ENCODE results near the gene SLC7A10. TPM values are rescaled to one million over a fixed set of nuclear protein-coding genes. Genes with fewer than 3 reads are reported as not detected.

SLC7A10 gene
- polyA plus RNA-seq, 1 donor from 2014 or later = not detected

DNA sequence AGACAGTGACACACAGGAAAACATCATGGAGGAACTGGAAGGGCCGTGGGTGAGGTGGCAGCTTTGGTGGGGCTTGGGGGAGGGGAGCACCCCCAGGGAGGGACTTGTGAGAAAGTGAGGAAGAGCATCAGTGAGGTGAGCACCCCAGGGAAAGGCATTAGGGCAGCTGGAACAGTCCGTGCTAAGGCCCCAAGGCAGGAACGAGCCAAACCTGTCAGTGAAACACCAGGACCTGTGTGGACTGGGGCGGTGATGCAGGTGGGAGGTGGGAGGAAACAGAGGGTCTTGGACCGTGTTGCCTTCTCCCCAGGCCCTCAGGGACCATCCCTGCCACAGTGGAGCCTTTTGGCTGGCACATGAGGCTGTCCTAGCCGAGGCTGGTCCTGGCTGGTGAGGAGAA is 17.3 kb upstream of the SLC7A10 start:
- H3K4me2 ChIP-seq (ENCODE audit: low read length) = no peak overlapping the region
- no peaks in the 10 kb centered on the region for H3K9me2 ChIP-seq (ENCODE audit: insufficient read depth, low read length)
- no peak overlapping the region for H3K27ac ChIP-seq (ENCODE audit: low read length)
- H4K20me1 ChIP-seq (ENCODE audit: insufficient read depth) = no peaks in the 10 kb centered on the region
- H3K27me3 ChIP-seq (ENCODE audit: insufficient read depth, low read depth, low read length) = no peaks in the 10 kb centered on the region
- no peak overlapping the region for H3K9ac ChIP-seq (ENCODE audit: low read length)
- no peak overlapping the region for H2AFZ ChIP-seq (ENCODE audit: low read depth, low read length)
- no peaks in the 10 kb centered on the region for H3F3A ChIP-seq (ENCODE audit: insufficient read depth, low read length, poor library complexity, severe bottlenecking)
- H3K79me2 ChIP-seq (replicated peaks; ENCODE audit: insufficient read depth, low read length) = no peaks in the 10 kb centered on the region
- no peak overlapping the region for H3K4me3 ChIP-seq (ENCODE audit: low read length)
- no peak for TF ChIP-seq REST (IDR thresholded peaks at IDR 0.05; ENCODE audit: borderline replicate concordance)
- no peak for TF ChIP-seq EZH2 (IDR thresholded peaks at IDR 0.05; ENCODE audit: borderline replicate concordance, insufficient read depth, low read length, poor library complexity, severe bottlenecking)
- TF ChIP-seq CTCF (IDR thresholded peaks at IDR 0.05; ENCODE audit: poor library complexity, severe bottlenecking) = no peak
- no peak for TF ChIP-seq SMC3 (conservative IDR thresholded peaks at IDR 0.05; ENCODE audit: poor library complexity)
- TF ChIP-seq MXI1 (conservative IDR thresholded peaks at IDR 0.05; ENCODE audit: poor library complexity, severe bottlenecking) = no peak
- H3K9me3 ChIP-seq (ENCODE audit: low read length) = no peaks in the 10 kb centered on the region
- H3K36me3 ChIP-seq (ENCODE audit: insufficient read depth, low read length) = no peaks in the 10 kb centered on the region

DNA sequence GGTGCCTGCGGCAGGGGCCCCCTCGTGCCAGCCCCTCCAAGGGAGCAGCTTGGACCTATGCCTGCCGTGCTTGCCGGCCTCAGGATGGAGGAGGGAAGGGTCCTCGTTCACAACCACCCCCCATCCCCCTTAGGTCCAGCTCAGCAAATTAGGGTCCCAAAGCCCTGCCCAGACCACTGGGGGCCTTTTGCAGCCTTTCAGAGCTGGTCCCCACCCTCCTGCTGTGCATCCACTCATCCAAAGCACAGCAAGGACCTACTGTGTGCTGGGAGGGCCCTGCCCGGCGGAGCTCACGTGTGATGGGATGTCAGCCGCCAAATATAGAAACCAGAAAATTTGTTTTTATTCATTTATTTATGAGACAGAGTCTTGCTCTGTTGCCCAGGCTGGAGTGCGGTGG is 16.5 kb upstream of the SLC7A10 start:
- H3K9ac ChIP-seq (ENCODE audit: low read length) = no peak overlapping the region
- no peak for TF ChIP-seq EP300 (conservative IDR thresholded peaks at IDR 0.05; ENCODE audit: poor library complexity, severe bottlenecking)
- TF ChIP-seq RAD21 (conservative IDR thresholded peaks at IDR 0.05) = no peak
- TF ChIP-seq EZH2 (IDR thresholded peaks at IDR 0.05; ENCODE audit: borderline replicate concordance, insufficient read depth, low read length, poor library complexity, severe bottlenecking) = no peak
- TF ChIP-seq REST (IDR thresholded peaks at IDR 0.05; ENCODE audit: borderline replicate concordance) = no peak
- no peak for TF ChIP-seq POLR2AphosphoS5 (IDR thresholded peaks at IDR 0.05)
- no peak for TF ChIP-seq CTCF (IDR thresholded peaks at IDR 0.05; ENCODE audit: poor library complexity, severe bottlenecking)
- TF ChIP-seq TAF1 (IDR thresholded peaks at IDR 0.05; ENCODE audit: low read depth) = no peak
- no peak for TF ChIP-seq SMC3 (conservative IDR thresholded peaks at IDR 0.05; ENCODE audit: poor library complexity)
- no peak for TF ChIP-seq MXI1 (conservative IDR thresholded peaks at IDR 0.05; ENCODE audit: poor library complexity, severe bottlenecking)
- H3K79me2 ChIP-seq (replicated peaks; ENCODE audit: insufficient read depth, low read length) = no peaks in the 10 kb centered on the region
- H3K27ac ChIP-seq (ENCODE audit: low read length) = no peak overlapping the region
- no peaks in the 10 kb centered on the region for H3K36me3 ChIP-seq (ENCODE audit: insufficient read depth, low read length)
- no peaks in the 10 kb centered on the region for H3F3A ChIP-seq (ENCODE audit: insufficient read depth, low read length, poor library complexity, severe bottlenecking)
- no peaks in the 10 kb centered on the region for H3K9me2 ChIP-seq (ENCODE audit: insufficient read depth, low read length)
- H4K20me1 ChIP-seq (ENCODE audit: insufficient read depth) = no peaks in the 10 kb centered on the region
- H3K27me3 ChIP-seq (ENCODE audit: insufficient read depth, low read depth, low read length) = no peaks in the 10 kb centered on the region
- no peak overlapping the region for H3K4me3 ChIP-seq (ENCODE audit: low read length)
- H2AFZ ChIP-seq (ENCODE audit: low read depth, low read length) = no peak overlapping the region
- H3K4me2 ChIP-seq (ENCODE audit: low read length) = no peak overlapping the region
- no peaks in the 10 kb centered on the region for H3K9me3 ChIP-seq (ENCODE audit: low read length)

All from neural cell (in vitro differentiated cells).